Astrocyte (in vitro differentiated cells and primary cell): ENCODE measurements around the gene PLAGL2. TPM values are rescaled to one million over a fixed set of nuclear protein-coding genes. Genes with fewer than 3 reads are reported as not detected.
A peak's percentile ranks its signal among the peaks of the same experiment; 100 is the strongest.

Source experiments
- DNase-seq: peaks from one replicate; pipeline ENCODE4 v3.0.0-alpha.2; 2010; ENCODE audit warnings: low read depth
- FAIRE-seq: peaks from 2 replicates; lab custom pipeline; 2011; peaks lifted over from hg19 to GRCh38; lab: Jason Lieb, UNC
- H2AFZ ChIP-seq: 2 replicates; pipeline ENCODE4 v1.6.0; 2012; ENCODE audit warnings: low read depth, low read length, inconsistent platforms
- H3K27ac ChIP-seq: 2 replicates; pipeline ENCODE4 v1.5.1; 2011; ENCODE audit warnings: low read depth, low read length, inconsistent platforms
- H3K27me3 ChIP-seq: 2 replicates; pipeline ENCODE4 v1.6.0; 2011; ENCODE audit warnings: low read length, inconsistent platforms; ENCODE audit not compliant: insufficient read depth
- H3K36me3 ChIP-seq: 2 replicates; pipeline ENCODE4 v1.5.1; 2011; ENCODE audit warnings: low read length, inconsistent platforms; ENCODE audit not compliant: insufficient read depth
- H3K4me1 ChIP-seq: 2 replicates; pipeline ENCODE4 v1.5.1; 2011; ENCODE audit warnings: low read length, inconsistent platforms; ENCODE audit not compliant: insufficient read depth
- H3K4me2 ChIP-seq: 2 replicates; pipeline ENCODE4 v1.6.0; 2012; ENCODE audit warnings: low read length, inconsistent platforms
- H3K4me3 ChIP-seq: 2 replicates; pipeline ENCODE4 v1.5.1; 2011; ENCODE audit warnings: low read depth, mild to moderate bottlenecking, low read length, inconsistent platforms; ENCODE audit not compliant: insufficient read depth
- H3K79me2 ChIP-seq: 2 replicates; pipeline ENCODE4 v1.6.0; 2012; ENCODE audit warnings: mild to moderate bottlenecking, low read length, inconsistent platforms; ENCODE audit not compliant: insufficient read depth
- H3K9ac ChIP-seq: 2 replicates; pipeline ENCODE4 v1.6.0; 2012; ENCODE audit warnings: mild to moderate bottlenecking, low read length, inconsistent platforms
- H3K9me3 ChIP-seq: 2 replicates; pipeline ENCODE4 v1.5.1; 2012; ENCODE audit warnings: low read depth, mild to moderate bottlenecking, low read length, inconsistent platforms; ENCODE audit not compliant: insufficient read depth
- H4K20me1 ChIP-seq: 2 replicates; pipeline ENCODE4 v1.6.0; 2012; ENCODE audit warnings: low read length, inconsistent platforms; ENCODE audit not compliant: insufficient read depth
- H3K27ac Mint-ChIP-seq: one replicate; pipeline ENCODE4 v1.8.0; 2021; ENCODE audit warnings: mild to moderate bottlenecking, mixed read lengths; ENCODE audit not compliant: unreplicated experiment
- H3K27me3 Mint-ChIP-seq: one replicate; pipeline ENCODE4 v1.8.0; 2021; ENCODE audit warnings: low read depth, mixed read lengths; ENCODE audit not compliant: unreplicated experiment
- H3K36me3 Mint-ChIP-seq: one replicate; pipeline ENCODE4 v1.8.0; 2021; ENCODE audit warnings: low read depth, mixed read lengths; ENCODE audit not compliant: unreplicated experiment
- H3K4me1 Mint-ChIP-seq: one replicate; pipeline ENCODE4 v1.8.0; 2021; ENCODE audit warnings: low read depth, mixed read lengths; ENCODE audit not compliant: unreplicated experiment
- H3K4me3 Mint-ChIP-seq: one replicate; pipeline ENCODE4 v1.8.0; 2021; ENCODE audit warnings: mild to moderate bottlenecking, moderate library complexity, mixed read lengths; ENCODE audit not compliant: unreplicated experiment
- H3K9me3 Mint-ChIP-seq: one replicate; pipeline ENCODE4 v1.8.0; 2021; ENCODE audit warnings: mild to moderate bottlenecking, mixed read lengths; ENCODE audit not compliant: unreplicated experiment
- EZH2 ChIP-seq: IDR thresholded peaks from 2 replicates; pipeline ENCODE4 v1.6.1; 2012; ENCODE audit warnings: mild to moderate bottlenecking, low read length, inconsistent platforms; ENCODE audit not compliant: insufficient read depth
- total RNA-seq: library from RNA; stranded (reverse); gene quantifications from 2 replicates; pipeline ENCODE4 v1.2.1, GENCODE V29; 2021
- TF ChIP-seq, protein P1 (sequence below): IDR thresholded peaks from 2 replicates; pipeline ENCODE4 v1.5.1; 2011; ENCODE audit warnings: low read depth, mild to moderate bottlenecking, inconsistent platforms, low read length, moderate library complexity; ENCODE audit not compliant: insufficient read depth

Gene PLAGL2
- total RNA-seq, 1 donor from 2014 or later = 15.3 TPM

- H3K27ac Mint-ChIP-seq = peak overlapping the region; percentile 31
Observed at GRCh38 chr20:32209850-32210605, 2.5 kb upstream of the PLAGL2 start.

GRCh38 chr20:32208499-32209154 lies 1.1 kb upstream of the PLAGL2 start:
- Mint-ChIP-seq H3K27ac (peak overlapping the region; percentile 89), H3K36me3 (peaks cover 6% of the 10 kb centered on the region), H3K4me1 (peaks cover 48% of the 10 kb centered on the region), H3K9me3 (peaks cover 2% of the 10 kb centered on the region), H3K27me3 (no peaks in the 10 kb centered on the region), H3K4me3 (peak overlapping the region; percentile 90)
- Histone ChIP-seq H3K27ac (no peak overlapping the region), H3K27me3 (no peaks in the 10 kb centered on the region), H4K20me1 (peaks cover 51% of the 10 kb centered on the region), H3K4me3 (peak overlapping the region; percentile 97), H3K36me3 (peaks cover 12% of the 10 kb centered on the region), H3K4me1 (peaks cover 25% of the 10 kb centered on the region), H2AFZ (no peak overlapping the region), H3K9ac (peak overlapping the region; percentile 99), H3K4me2 (peak overlapping the region; percentile 95), H3K9me3 (no peaks in the 10 kb centered on the region), H3K79me2 (peaks cover 81% of the 10 kb centered on the region)
- no peak for TF ChIP-seq EZH2
- TF ChIP-seq, protein P1, sequence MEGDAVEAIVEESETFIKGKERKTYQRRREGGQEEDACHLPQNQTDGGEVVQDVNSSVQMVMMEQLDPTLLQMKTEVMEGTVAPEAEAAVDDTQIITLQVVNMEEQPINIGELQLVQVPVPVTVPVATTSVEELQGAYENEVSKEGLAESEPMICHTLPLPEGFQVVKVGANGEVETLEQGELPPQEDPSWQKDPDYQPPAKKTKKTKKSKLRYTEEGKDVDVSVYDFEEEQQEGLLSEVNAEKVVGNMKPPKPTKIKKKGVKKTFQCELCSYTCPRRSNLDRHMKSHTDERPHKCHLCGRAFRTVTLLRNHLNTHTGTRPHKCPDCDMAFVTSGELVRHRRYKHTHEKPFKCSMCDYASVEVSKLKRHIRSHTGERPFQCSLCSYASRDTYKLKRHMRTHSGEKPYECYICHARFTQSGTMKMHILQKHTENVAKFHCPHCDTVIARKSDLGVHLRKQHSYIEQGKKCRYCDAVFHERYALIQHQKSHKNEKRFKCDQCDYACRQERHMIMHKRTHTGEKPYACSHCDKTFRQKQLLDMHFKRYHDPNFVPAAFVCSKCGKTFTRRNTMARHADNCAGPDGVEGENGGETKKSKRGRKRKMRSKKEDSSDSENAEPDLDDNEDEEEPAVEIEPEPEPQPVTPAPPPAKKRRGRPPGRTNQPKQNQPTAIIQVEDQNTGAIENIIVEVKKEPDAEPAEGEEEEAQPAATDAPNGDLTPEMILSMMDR = no peak
- no peak for FAIRE-seq
- DNase-seq = no peak

More at GRCh38 chr20:32209850-32210605, 2.5 kb upstream of the PLAGL2 start:
- Histone ChIP-seq H3K36me3 (peaks cover 14% of the 10 kb centered on the region), H3K27ac (no peak overlapping the region), H3K4me1 (peaks cover 20% of the 10 kb centered on the region), H4K20me1 (peaks cover 48% of the 10 kb centered on the region), H3K4me2 (no peak overlapping the region), H3K79me2 (peaks cover 70% of the 10 kb centered on the region), H3K9me3 (no peaks in the 10 kb centered on the region), H3K27me3 (no peaks in the 10 kb centered on the region), H3K4me3 (no peak overlapping the region), H3K9ac (peak overlapping the region; percentile 99), H2AFZ (no peak overlapping the region)
- peaks cover 2% of the 10 kb centered on the region for H3K9me3 Mint-ChIP-seq
- DNase-seq (no peak), FAIRE-seq (no peak)
- peaks cover 6% of the 10 kb centered on the region for H3K36me3 Mint-ChIP-seq
- H3K27me3 Mint-ChIP-seq = no peaks in the 10 kb centered on the region
- peaks cover 38% of the 10 kb centered on the region for H3K4me1 Mint-ChIP-seq
- TF ChIP-seq, protein P1 = no peak
- TF ChIP-seq EZH2 = no peak
- peak overlapping the region; percentile 90 for H3K4me3 Mint-ChIP-seq
